Activated CD8-positive, alpha-beta memory T cell treated with anti-CD3 and anti-CD28 coated beads, Interleukin-2, amount 50 U/mL, for 48 hours (primary cell): Measurements from ENCODE around the gene HMGB1.
"Not testable (repeated sequence)": the region's sequence is repeated elsewhere in the genome, so short reads cannot be mapped to it uniquely, and the experiment has no call there.

Experiments
- DNase-seq: peaks from one replicate; pipeline ENCODE4 v3.0.0-alpha.2; 2020

Gene HMGB1

GRCh38 chr13:30465343-30465592 is 468 bp downstream of the HMGB1 start:
- no peak for DNase-seq

- DNase-seq = peak; percentile 85
Observed at GRCh38 chr13:30464496-30465342, 1.0 kb downstream of the HMGB1 start.

GRCh38 chr13:30463787-30464495 is 1.8 kb downstream of the HMGB1 start:
- DNase-seq = peak; percentile 84

GRCh38 chr13:30461279-30462066 is 4.3 kb downstream of the HMGB1 start:
- not testable (repeated sequence) for DNase-seq

- no peak for DNase-seq
Observed at GRCh38 chr13:30457306-30457891, 8.3 kb downstream of the HMGB1 start.

DNA sequence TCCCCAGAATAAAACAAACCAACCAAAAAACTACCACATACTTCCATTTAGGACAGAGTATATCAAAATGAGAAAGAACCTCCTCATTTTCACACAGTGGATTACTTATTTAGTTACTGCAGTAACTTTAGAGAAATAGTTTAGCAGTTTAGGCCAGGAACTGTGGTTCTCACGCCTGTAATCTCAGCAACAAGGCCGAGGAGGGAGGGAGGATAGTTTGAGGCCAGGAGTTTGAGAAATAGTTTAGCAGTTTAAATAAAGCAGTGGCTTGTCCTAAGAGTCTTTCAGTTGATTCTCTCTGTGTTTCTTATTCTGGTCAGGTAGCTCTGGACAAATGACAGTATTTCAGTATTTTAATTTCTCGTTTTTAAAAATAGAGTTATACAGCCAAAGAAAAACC is 9.4 kb downstream of the HMGB1 start:
- no peak for DNase-seq

GRCh38 chr13:30454991-30455390 is 10.7 kb downstream of the HMGB1 start:
- DNase-seq = no peak

DNA sequence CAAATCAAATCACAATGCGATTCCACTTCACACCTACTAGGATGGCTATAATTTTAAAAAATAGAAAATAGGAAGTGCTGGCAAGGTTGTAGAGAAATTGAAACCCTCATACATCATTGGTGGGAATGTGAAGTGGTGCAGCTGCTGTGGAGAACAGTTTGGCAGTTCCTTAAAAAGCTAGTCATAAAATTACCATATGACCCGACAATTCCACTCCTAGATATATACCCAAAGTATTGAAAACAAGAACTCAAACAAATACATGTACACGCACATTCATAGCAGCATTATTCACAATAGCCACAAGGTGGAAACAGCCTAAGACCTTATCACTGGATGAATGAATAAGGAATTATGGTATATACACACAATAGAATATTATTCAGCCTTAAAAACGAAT is 12.0 kb downstream of the HMGB1 start:
- DNase-seq = no peak

DNA sequence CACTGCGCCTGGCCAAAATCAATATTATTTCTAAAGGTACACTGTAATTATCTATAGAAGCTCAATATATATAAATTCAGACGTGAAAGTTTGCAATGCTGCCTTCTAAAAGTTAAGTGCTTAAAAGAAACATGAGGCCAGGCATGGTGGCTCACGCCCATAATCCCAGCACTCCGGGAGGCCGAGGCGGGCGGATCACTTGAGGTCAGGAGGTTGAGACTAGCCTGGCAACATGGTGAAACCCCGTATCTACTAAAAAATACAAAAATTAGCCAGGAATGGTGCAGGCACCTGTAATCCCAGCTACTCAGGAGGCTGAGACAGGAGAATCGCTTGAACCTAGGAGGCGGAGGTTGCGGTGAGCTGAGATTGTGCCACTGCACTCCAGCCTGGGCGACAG is 14.3 kb downstream of the HMGB1 start:
- not testable (repeated sequence) for DNase-seq

- no peak for DNase-seq
Observed at GRCh38 chr13:30450066-30450465, 15.7 kb downstream of the HMGB1 start.

- no peak for DNase-seq
Observed at GRCh38 chr13:30448441-30448840, 17.3 kb downstream of the HMGB1 start.

- no peak for DNase-seq
Observed at GRCh38 chr13:30446126-30446500, 19.6 kb downstream of the HMGB1 start.

- DNase-seq = no peak
Observed at GRCh38 chr13:30443957-30444404, 21.8 kb downstream of the HMGB1 start.

DNA sequence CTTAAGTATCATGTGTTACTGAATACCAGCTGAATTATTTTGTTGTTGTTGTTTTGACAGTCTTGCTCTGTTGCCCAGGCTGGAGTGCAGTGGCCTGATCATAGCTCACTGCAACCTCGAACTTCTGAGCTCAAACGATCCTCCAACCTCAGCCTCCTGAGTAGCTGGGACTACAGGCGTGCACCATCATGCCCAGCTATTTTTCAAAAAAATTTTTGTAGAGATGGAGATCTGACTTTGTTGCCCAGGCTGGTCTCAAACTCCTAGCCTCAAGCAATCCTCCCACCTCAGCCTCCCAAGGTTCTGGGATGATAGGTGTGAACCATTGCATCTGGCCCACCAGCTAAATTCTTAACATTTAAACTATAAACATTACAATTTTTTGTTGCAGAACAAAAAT is 22.2 kb downstream of the HMGB1 start:
- DNase-seq = not testable (repeated sequence)

DNA sequence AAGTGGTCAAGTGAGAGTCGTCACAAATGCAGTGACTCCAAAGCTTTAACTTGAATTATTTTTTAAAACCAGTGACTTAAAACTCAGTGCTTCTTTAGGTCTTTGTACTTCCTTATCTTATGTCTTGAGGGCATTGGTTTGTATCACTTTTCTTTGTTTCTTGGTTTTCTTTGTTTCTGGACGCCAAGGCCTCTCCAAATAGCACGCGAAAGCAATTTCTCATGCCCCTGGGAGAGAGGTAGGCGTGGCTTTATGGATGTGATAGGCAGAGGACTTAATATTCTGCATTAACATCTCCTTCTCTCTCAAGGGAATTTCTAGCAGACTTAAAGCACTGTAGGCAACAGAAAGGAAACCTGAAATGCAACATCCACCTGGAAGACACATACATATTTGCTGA is 22.8 kb downstream of the HMGB1 start:
- DNase-seq = no peak

DNA sequence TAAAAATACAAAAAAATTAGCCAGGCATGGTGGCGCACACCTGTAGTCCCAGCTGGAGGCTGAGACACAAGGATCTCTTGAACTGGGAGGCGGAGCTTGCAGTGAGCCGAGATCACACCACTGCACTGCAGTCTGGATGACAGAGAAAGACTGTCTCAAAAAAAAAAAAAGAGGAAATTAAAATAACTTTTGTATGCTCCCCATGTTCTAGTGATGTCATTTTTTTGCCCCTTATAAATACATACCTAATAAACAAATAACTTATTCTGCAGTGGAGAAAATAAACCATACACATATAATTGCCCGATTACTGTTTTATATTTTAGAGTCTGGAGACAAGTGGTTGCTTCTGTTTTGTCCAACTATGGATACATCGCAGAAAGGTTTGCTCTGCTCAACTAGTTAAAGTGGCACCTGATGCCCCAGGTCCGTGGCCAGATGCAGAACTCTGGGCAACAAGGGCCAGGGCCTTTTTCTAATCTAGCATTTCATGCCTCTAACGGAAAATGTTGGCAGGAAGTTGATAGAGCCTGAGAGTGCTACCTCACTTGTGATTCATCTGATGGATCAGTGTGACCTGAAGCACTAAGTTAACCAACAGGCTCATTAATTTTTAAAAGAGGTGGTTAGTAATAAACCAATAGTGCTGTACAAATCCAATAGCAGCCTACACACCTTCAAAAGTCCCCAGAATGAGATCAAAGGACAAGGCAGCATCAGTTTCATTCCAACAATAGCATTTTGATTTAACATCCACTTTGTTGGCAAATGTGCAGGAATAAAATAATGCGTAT is 24.6 kb downstream of the HMGB1 start:
- DNase-seq = no peak

- DNase-seq = no peak
Observed at GRCh38 chr13:30438286-30438685, 27.4 kb downstream of the HMGB1 start.

- no peak for DNase-seq
Observed at GRCh38 chr13:30437177-30437576, 28.6 kb downstream of the HMGB1 start.

- no peak for DNase-seq
Observed at GRCh38 chr13:30435911-30436451, 29.8 kb downstream of the HMGB1 start.

GRCh38 chr13:30431269-30431940 is 34.3 kb downstream of the HMGB1 start:
- no peak for DNase-seq
